OCI-LY1 (cell line): Measurements from ENCODE around the gene RALGPS1.

Experiments
- H2AFZ ChIP-seq: fragments of 200-600 bp; sonication (generic), shearing (Covaris generic); 2 replicates; pipeline ENCODE4 v1.6.0; 2014; ENCODE audit warnings: antibody characterized with exemption, mild to moderate bottlenecking, low read length
- H3F3A ChIP-seq: fragments of 200-600 bp; sonication (generic), shearing (Covaris generic); 2 replicates; pipeline ENCODE4 v1.6.0; 2014; ENCODE audit warnings: mild to moderate bottlenecking, antibody characterized with exemption, low read length, moderate library complexity; ENCODE audit not compliant: insufficient read depth
- H3K27ac ChIP-seq: fragments of 200-600 bp; sonication (generic); 2 replicates; pipeline ENCODE4 v1.5.1; 2014; ENCODE audit warnings: low read length, mixed run types, mild to moderate bottlenecking, low read depth; ENCODE audit not compliant: poor library complexity, severe bottlenecking
- H3K27me3 ChIP-seq: fragments of 200-600 bp; sonication (generic); 2 replicates; pipeline ENCODE4 v1.6.0; 2014; ENCODE audit warnings: antibody characterized with exemption, mild to moderate bottlenecking, low read length, moderate library complexity; ENCODE audit not compliant: insufficient read depth
- H3K36me3 ChIP-seq: fragments of 200-600 bp; sonication (generic); 2 replicates; pipeline ENCODE4 v1.6.1; 2014; ENCODE audit warnings: mild to moderate bottlenecking, antibody characterized with exemption, low read length, moderate library complexity, mixed read lengths; ENCODE audit not compliant: insufficient read depth
- H3K4me1 ChIP-seq: fragments of 200-600 bp; sonication (generic); 2 replicates; pipeline ENCODE4 v1.5.1; 2014; ENCODE audit warnings: mild to moderate bottlenecking, low read length, moderate library complexity; ENCODE audit not compliant: insufficient read depth, severe bottlenecking
- H3K4me2 ChIP-seq: fragments of 200-600 bp; sonication (generic), shearing (Covaris generic); 2 replicates; pipeline ENCODE4 v1.6.1; 2014; ENCODE audit warnings: low read length
- H3K4me3 ChIP-seq: fragments of 200-600 bp; sonication (generic); 2 replicates; pipeline ENCODE4 v1.5.1; 2014; ENCODE audit warnings: low read length, low read depth, mild to moderate bottlenecking, mixed read lengths; ENCODE audit not compliant: poor library complexity, severe bottlenecking
- H3K79me2 ChIP-seq: fragments of 200-600 bp; shearing (Covaris generic); 2 replicates; pipeline ENCODE4 v1.6.1; 2016; ENCODE audit warnings: mixed run types, low read length, mixed read lengths; ENCODE audit not compliant: insufficient read depth
- H3K9ac ChIP-seq: fragments of 200-600 bp; sonication (generic), shearing (Covaris generic); 2 replicates; pipeline ENCODE4 v1.6.1; 2014; ENCODE audit warnings: mild to moderate bottlenecking, low read length, mixed read lengths
- H3K9me2 ChIP-seq: fragments of 200-600 bp; sonication (generic), shearing (Covaris generic); 2 replicates; pipeline ENCODE4 v1.6.1; 2014; ENCODE audit warnings: low read depth, mild to moderate bottlenecking, low read length, mixed read lengths
- H3K9me3 ChIP-seq: fragments of 200-600 bp; shearing (Covaris generic); 2 replicates; pipeline ENCODE4 v1.6.1; 2014; ENCODE audit warnings: low read length, mixed read lengths
- H4K20me1 ChIP-seq: fragments of 200-600 bp; sonication (generic), shearing (Covaris generic); 2 replicates; pipeline ENCODE4 v1.6.0; 2016; ENCODE audit warnings: mild to moderate bottlenecking, low read length; ENCODE audit not compliant: insufficient read depth
- EZH2 ChIP-seq: fragments of 200-600 bp; sonication (generic), shearing (Covaris generic); IDR thresholded peaks from 2 replicates; pipeline ENCODE4 v1.8.0; 2017; ENCODE audit warnings: borderline replicate concordance, mixed run types, mild to moderate bottlenecking, antibody characterized with exemption, low read length, moderate library complexity, mixed read lengths
- TF ChIP-seq, protein P1 (sequence below): fragments of 200-600 bp; sonication (generic), shearing (Covaris generic); IDR thresholded peaks from 2 replicates; pipeline ENCODE4 v1.5.1; 2017; ENCODE audit warnings: mild to moderate bottlenecking, antibody characterized with exemption, low read length, moderate library complexity, mixed read lengths

RALGPS1 gene

DNA sequence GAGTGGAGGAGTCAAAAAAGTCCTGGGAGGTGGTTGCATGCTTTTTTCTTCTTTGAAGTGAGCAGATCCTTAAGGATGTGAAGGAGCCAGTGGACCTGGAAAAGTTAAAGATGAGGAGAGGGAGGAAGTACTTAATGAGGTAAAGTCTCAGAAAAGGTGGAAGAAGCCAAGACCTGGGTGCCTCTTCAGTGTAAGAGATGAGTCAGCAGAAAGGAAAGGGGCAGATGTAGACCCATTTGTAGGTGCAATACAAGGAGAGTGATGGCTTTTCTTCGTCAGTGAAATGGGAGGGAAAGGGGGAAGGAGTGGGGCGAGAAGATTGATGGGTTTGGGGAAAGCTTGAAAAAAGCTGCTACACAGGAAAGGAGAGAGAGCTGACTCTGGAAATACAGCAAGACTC lies 124.9 kb downstream of the RALGPS1 start:
- H3K27ac ChIP-seq = no peak overlapping the region
- H3K79me2 ChIP-seq = no peaks in the 10 kb centered on the region
- H3K9me3 ChIP-seq = no peaks in the 10 kb centered on the region
- H3K4me2 ChIP-seq = no peak overlapping the region
- H3K36me3 ChIP-seq = no peaks in the 10 kb centered on the region
- no peak for TF ChIP-seq EZH2
- TF ChIP-seq, protein P1, sequence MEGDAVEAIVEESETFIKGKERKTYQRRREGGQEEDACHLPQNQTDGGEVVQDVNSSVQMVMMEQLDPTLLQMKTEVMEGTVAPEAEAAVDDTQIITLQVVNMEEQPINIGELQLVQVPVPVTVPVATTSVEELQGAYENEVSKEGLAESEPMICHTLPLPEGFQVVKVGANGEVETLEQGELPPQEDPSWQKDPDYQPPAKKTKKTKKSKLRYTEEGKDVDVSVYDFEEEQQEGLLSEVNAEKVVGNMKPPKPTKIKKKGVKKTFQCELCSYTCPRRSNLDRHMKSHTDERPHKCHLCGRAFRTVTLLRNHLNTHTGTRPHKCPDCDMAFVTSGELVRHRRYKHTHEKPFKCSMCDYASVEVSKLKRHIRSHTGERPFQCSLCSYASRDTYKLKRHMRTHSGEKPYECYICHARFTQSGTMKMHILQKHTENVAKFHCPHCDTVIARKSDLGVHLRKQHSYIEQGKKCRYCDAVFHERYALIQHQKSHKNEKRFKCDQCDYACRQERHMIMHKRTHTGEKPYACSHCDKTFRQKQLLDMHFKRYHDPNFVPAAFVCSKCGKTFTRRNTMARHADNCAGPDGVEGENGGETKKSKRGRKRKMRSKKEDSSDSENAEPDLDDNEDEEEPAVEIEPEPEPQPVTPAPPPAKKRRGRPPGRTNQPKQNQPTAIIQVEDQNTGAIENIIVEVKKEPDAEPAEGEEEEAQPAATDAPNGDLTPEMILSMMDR = no peak
- H3K4me3 ChIP-seq = no peak overlapping the region
- H3K9ac ChIP-seq = no peak overlapping the region
- no peaks in the 10 kb centered on the region for H3K4me1 ChIP-seq
- no peaks in the 10 kb centered on the region for H4K20me1 ChIP-seq
- no peaks in the 10 kb centered on the region for H3F3A ChIP-seq
- no peaks in the 10 kb centered on the region for H3K9me2 ChIP-seq
- H3K27me3 ChIP-seq = no peaks in the 10 kb centered on the region
- H2AFZ ChIP-seq = no peak overlapping the region

DNA sequence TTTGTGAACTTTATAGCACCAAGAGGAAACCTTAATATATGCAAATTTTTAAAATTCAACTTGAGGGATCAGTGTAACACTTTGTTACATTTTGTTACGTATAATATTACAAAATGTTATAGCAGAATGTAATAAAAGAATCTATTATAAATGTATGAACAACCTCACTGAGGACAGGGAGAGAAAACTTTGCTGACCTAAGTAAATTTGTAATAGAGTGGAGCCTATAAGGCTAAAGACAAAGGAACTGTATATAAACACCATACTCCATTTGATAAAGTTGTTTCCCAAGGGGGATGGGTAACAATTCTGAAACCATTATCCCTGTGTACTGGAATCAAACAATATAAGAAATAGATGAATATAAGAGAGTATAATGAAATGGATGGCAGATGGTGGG lies 130.6 kb downstream of the RALGPS1 start:
- Histone ChIP-seq H3K4me1 (no peaks in the 10 kb centered on the region), H3F3A (no peaks in the 10 kb centered on the region), H3K4me3 (no peak overlapping the region), H3K9me3 (no peaks in the 10 kb centered on the region), H4K20me1 (no peaks in the 10 kb centered on the region), H3K27ac (no peak overlapping the region), H3K27me3 (no peaks in the 10 kb centered on the region), H3K4me2 (no peak overlapping the region), H3K79me2 (no peaks in the 10 kb centered on the region), H3K36me3 (no peaks in the 10 kb centered on the region), H2AFZ (no peak overlapping the region), H3K9ac (no peak overlapping the region), H3K9me2 (no peaks in the 10 kb centered on the region)
- no peak for TF ChIP-seq EZH2
- TF ChIP-seq, protein P1 = no peak

DNA sequence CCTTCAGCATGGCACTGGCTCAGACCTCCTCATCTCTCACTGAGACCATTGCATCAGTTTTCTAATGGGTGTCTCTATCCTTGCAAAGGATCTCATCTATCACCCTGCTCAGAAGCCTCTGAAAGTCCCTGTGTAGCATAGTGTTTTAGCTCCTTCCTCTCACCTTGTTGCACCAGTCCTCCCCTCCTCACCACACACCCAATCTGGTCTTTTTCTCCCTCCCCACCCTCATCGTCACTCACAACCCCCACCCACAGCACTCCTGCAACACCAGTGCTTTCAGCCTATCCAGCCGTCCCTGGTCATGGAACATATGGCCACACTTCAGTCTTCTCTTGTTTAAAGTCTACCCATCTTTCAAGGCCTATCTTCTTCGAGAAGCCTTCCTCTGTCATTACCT lies 133.4 kb downstream of the RALGPS1 start:
- no peak overlapping the region for H2AFZ ChIP-seq
- no peaks in the 10 kb centered on the region for H3F3A ChIP-seq
- H3K9me2 ChIP-seq = no peaks in the 10 kb centered on the region
- H3K9ac ChIP-seq = no peak overlapping the region
- no peaks in the 10 kb centered on the region for H3K79me2 ChIP-seq
- no peak overlapping the region for H3K4me2 ChIP-seq
- H3K4me1 ChIP-seq = no peaks in the 10 kb centered on the region
- TF ChIP-seq, protein P1 = no peak
- TF ChIP-seq EZH2 = no peak
- H3K27ac ChIP-seq = no peak overlapping the region
- H3K4me3 ChIP-seq = no peak overlapping the region
- H3K27me3 ChIP-seq = no peaks in the 10 kb centered on the region
- H3K9me3 ChIP-seq = no peaks in the 10 kb centered on the region
- no peaks in the 10 kb centered on the region for H4K20me1 ChIP-seq
- no peaks in the 10 kb centered on the region for H3K36me3 ChIP-seq
